Aorta (tissue), 4 donors: Measurements from ENCODE around the gene PTPN5. TPM values are rescaled to one million over a fixed set of nuclear protein-coding genes. Genes with fewer than 3 reads are reported as not detected.

Source experiments
- polyA plus RNA-seq, 2 donors: library from polyadenylated mRNA; stranded (reverse); fragments of 200-250 nt; gene quantifications; one replicate each; pipeline ENCODE4 v1.2.3, GENCODE V29; 2013
- total RNA-seq, 2 donors: library from RNA; stranded (reverse); fragmentation: NEBNext Ultra II Directional; extraction: Animal tissue kit (Norgen Biotek cat#: 25700); gene quantifications; one replicate each; pipeline ENCODE4 v1.2.1, GENCODE V29; 2021
- donor health status: healthy with polysubstance abuse.
- donor health status: Bipolar disorder and iron deficiency.
- donor health status: DM: no; HTN: no; CAD: no.
- donor health status: DM: yes; HTN: yes; CAD: no.

Gene PTPN5
- total and polyA plus RNA-seq, 4 donors, result 1.5 to 2.1 TPM; not detected in 2

Other genes with a start within 250 kb of the PTPN5 start
- 10 to 100 TPM; 22.4 to 25.2 TPM for gene UEVLD, start 203.1 kb downstream of the PTPN5 start, total RNA-seq
- gene UEVLD, start 203.1 kb downstream of the PTPN5 start, polyA plus RNA-seq, result 10 to 100 TPM; 11.4 to 18.7 TPM
- 1 to 10 TPM; 1.8 to 6.6 TPM for gene MISFA, start 192.0 kb downstream of the PTPN5 start, total RNA-seq
- under 1 TPM in 1 of 2 donors, not detected in 1; 0.95 TPM for gene MISFA, start 192.0 kb downstream of the PTPN5 start, polyA plus RNA-seq
- 10 to 100 TPM; 16.9 to 19.9 TPM for gene SPTY2D1, start 157.5 kb downstream of the PTPN5 start, total RNA-seq
- gene SPTY2D1, start 157.5 kb downstream of the PTPN5 start, polyA plus RNA-seq, result 1 to 10 TPM; 3.9 to 6.1 TPM
- 1 to 10 TPM; 4.4 to 8.4 TPM for gene TMEM86A, start 93.0 kb downstream of the PTPN5 start, total RNA-seq
- gene TMEM86A, start 93.0 kb downstream of the PTPN5 start, polyA plus RNA-seq, result 1 to 10 TPM; 1.1 to 2.0 TPM
- gene IGSF22, start 65.6 kb downstream of the PTPN5 start, total RNA-seq, result under 1 TPM; 0.30 to 0.58 TPM
- gene IGSF22, start 65.6 kb downstream of the PTPN5 start, polyA plus RNA-seq, result not detected
- gene MRGPRX1, start 147.6 kb upstream of the PTPN5 start, total RNA-seq, result not detected
- gene MRGPRX1, start 147.6 kb upstream of the PTPN5 start, polyA plus RNA-seq, result not detected